AML-193 (cell line): ENCODE data around the gene SYNJ2.

ENCODE experiments used
- DNase-seq, 2 experiments: peaks; one replicate each; lab custom pipeline; 2025; lab: John Stamatoyannopoulos, UW

The SYNJ2 gene

GRCh38 chr6:158013904-158014504 is 32.3 kb downstream of the SYNJ2 start:
- no peak for DNase-seq

DNA sequence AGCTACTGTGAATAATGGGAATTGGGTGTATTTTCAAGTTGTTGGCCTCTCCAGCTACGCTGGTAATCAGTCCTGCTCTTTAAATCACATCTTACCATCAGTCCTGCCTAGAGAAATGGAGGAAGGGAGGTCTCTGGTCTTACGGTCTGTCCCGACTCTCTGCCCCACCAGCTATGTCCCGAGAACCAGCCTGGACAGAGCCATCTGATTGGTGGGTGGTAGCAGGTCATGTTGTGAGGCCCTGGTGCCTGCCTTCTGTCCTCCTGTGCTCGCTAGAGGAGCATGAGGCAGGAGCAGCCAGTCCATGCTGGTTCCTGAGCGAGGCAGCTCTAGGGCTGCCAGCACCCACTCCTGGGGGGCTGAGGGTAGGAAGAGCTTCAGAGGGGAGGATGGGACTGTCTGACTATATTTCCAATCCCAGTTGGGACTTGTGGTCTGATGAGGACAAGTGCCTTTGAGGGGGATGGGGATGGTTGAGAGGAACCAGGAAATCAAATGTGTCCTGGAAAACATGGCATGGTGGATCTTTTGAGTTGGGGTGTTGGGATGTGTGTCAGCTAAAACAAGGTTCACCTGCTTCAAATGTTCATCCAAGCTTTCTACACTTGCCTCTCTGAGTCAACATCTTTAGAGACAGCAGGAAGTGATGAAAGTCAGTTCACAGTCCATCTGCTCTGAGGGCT is 33.0 kb downstream of the SYNJ2 start:
- DNase-seq: peak in 1 of 2 experiments; percentile 19

- no peak for DNase-seq
Observed at GRCh38 chr6:158015188-158015506, 33.5 kb downstream of the SYNJ2 start.

- DNase-seq: no peak
Observed at GRCh38 chr6:158016571-158017383, 35.1 kb downstream of the SYNJ2 start.

GRCh38 chr6:158017621-158018040 is 36.0 kb downstream of the SYNJ2 start:
- no peak for DNase-seq

DNA sequence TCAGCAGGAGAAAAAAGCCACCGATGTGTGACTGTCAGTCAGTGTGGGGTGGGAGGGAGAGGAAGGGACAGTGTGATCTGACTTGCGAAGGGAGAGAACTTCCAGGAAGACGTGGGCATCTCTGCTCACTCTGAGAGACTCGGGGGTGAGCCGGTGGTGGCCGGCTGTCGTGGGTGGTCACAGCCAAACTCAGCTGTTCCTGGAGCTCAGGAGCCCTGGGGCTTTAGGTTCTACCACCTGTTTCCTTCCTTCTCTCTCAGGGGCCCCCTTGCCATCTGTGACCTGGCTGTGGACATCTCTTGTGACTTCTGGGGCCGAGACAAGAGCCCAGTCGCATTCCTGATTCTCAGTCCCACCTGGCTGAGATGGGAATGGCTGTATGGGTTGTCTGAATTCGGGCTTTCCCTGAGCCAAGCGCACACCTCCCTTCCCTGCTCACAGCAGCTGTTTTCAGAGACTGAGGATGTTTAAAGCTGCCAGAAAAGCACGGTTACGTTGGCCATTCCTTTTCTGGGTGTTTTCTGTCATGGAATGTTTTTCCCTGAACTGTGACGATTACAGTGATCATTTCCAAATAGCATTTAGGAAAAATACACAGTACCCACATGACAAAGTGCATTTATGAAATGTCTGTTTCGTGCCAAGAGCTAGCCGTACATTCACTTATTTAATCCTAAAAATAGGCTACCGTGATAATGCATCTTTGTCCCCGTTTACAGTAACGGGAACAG is 36.5 kb downstream of the SYNJ2 start:
- no peak for DNase-seq

DNA sequence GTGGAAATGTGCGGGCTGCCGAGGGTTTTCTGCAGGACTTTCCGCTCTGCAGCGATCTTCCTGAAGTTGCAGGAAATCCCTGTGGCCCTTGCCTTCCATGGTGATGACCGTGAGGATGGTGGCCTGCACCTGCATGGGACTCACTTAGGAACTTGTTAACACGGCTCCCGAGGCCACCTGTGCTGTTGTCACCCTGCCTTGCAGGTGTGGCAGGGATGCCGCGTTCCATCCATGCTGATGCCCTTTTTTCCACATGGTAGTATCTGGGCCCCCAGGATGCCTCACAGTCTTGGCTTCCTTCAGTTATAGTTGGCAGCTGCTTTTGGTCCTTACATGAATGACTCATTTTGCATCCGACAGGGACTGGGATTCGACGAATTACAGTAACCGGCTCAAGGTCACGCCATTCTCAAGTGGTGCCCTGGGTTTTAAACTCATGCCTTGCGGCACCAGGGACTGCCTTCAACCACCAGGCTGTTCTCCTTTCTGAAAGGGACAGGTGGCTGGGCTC is 37.2 kb downstream of the SYNJ2 start:
- no peak for DNase-seq

DNA sequence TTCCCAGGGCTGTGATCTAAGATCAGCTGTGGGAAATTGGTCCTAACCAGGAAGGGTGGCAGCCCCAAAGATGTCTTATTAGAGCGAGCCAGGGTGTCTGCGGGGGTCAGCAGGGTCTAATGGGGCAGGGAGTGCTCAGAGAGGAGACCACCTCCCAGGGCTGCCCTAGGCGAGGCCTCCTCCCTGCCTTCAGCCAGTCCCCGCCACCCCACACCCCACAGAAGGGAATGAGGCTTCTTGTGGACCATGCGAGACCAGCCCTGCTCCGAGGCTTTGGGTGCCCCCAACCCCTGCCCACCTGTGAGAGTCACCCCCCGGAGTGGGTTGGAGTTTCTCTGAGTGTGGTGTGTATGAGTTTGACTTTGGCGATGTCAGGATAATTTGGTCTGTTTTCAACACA is 37.8 kb downstream of the SYNJ2 start:
- DNase-seq: no peak

DNA sequence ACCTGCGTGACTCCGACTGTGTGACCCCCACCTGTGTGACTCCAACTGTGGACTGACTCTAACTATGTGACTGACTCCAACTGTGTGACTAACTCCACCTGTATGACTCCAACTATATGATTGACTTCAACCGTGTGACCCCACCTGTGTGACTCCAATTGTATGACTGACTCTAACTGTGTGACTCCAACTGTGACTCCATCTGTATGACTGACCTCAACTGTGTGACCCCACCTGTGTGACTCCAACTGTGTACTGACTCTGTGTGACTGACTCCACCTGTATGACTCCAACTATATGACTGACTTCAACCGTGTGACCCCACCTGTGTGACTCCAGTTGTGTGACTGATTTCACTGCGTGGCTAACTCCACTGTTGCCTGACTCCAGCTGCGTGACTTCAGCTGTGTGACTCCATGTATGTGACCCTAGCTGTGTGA is 38.6 kb downstream of the SYNJ2 start:
- DNase-seq: no peak

DNA sequence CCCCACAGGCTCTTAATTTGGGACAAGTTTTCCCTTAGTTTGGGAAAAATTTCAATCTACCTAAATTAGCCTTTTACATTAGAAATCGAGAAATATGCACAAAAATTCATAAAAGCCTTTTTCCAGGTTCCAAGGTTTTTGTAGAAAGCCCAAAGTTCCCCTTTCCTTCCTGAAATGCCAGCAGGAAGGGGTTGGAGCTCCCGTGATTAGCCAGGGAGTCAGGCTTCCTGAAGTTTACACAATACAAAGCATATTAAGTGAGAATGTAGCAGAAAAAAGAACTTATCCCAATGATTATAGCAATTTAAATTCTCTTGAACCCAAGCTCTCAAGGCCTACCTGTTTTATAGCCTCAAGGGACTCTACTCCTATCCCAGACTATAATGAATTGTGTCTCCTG is 39.1 kb downstream of the SYNJ2 start:
- no peak for DNase-seq

GRCh38 chr6:158021376-158021775 is 39.7 kb downstream of the SYNJ2 start:
- DNase-seq: no peak

GRCh38 chr6:158021814-158022748 is 40.4 kb downstream of the SYNJ2 start:
- DNase-seq: no peak

GRCh38 chr6:158022749-158023596 is 41.3 kb downstream of the SYNJ2 start:
- DNase-seq: no peak

DNA sequence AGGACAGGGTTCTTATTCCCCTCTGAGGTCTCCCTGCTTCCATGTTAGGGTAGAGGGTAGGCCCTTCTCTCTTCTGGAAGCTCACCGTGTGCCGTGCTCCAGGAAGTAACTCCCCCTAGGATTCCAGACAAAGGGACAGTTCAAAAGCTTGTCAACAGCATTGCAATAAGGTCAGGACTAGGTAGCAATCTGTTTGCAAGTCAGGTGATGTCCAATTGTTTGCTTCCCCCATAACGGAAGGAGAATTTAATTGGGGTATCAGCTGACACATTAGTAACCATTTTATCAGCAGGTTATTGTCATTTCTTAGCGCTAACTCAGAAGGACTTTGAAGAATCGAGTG is 41.9 kb downstream of the SYNJ2 start:
- no peak for DNase-seq

DNA sequence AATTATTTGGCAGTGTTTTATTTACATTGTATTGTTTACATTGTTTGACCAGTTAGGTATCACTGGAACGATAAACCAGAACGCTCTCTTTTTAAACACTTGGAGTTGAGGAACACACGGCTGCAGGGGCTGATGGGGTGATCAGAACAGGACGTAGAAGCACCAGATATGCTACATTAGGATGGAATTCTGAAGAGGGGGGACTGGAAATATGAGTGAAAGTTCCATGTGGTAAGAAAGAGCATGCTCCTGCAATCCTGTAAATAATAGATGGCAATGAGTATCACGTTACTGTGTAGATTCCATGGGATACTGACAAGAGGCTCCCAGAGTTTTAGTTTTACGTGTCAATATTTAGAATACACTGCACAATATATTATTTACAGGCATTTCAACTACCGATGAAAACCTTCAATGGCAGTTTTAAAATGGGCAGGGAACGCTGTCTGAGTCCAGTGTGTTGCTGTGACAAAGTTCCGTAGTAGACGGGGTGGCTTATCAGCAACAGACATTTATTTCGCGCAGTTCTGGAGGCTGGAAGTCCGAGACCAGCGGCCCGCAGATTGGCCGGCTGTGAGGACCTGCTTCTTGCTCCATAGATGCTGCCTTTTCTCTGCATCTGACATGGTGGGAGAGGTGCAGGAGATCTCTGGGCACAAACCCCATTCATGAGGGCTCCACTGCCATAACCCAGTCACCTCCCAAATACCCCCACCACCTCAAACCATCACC is 43.1 kb downstream of the SYNJ2 start:
- DNase-seq: no peak

DNA sequence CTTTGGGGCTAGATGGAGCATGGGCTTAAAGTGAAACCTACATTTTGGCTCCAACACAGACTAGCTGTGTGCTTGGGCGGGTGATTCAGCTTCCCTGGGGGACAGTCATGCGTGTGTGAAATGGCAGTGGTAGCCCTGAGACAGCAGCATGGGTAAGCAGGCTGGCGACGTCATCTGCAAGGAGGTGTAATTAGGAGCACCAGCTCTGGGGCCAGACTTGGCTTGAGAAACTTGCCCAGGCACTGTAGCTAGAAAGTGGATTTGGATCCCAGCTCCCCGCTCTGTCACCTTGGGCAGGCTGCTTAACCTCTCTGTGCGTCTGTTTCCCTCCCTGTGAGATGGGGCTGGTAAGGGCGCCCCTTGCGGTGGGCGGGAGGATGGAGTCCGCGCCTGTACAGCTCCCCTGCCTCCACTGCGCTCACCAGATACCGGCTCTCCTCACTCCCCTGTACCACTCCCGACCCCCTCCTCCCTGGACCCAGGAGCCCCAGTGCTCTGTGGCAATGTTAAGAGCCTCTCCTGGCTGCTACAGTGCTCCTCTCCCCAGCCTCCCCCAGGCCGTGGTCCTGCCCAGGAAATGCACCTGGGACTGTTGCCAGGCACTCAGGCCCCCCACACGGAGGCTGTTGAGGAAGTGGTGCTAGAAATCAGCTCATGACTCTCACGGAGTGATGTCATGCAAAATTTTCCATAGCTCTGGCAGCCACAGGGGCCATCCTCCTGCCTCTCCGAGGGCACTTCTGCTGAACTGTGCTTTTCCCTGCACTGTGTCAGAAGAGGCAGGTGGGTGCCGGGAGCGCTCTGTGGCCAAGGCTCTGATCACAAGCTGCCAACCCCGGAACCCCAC is 44.6 kb downstream of the SYNJ2 start:
- DNase-seq: peak; percentile 32 to 36

GRCh38 chr6:158026901-158027589 is 45.4 kb downstream of the SYNJ2 start:
- DNase-seq: peak in 1 of 2 experiments; percentile 34
